ENCODE measurements around the gene TMOD1.

GRCh38 chr9:97478301-97478981 is 23.0 kb upstream of the TMOD1 start:
- TF ChIP-seq CTCF (IDR thresholded peaks at IDR 0.05) (no peak), POLR2A (IDR thresholded peaks at IDR 0.05) (no peak)
